ENCODE measurements around the gene PGLYRP1.

The PGLYRP1 gene

DNA sequence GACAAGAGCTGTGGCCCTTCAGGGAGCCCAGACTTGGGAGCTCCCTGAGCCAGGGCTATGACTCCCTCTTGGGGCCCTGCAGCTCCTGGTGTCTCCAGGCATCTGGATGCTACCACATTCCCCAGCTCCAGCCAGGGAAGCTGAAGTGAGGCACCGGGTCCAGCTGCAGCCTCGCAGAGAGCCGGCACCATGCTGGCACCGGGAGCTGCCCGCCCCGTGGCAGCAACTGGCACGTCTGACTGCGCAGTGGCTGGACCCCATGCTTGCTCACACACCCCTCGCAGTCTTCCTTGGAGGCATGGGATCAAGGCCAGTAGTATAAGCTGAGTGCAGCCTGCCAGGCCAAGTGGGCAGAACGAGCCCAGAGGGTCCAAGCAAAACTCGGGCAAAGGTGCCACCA, 10.5 kb upstream of the PGLYRP1 start:
- TF ChIP-seq, protein P1, sequence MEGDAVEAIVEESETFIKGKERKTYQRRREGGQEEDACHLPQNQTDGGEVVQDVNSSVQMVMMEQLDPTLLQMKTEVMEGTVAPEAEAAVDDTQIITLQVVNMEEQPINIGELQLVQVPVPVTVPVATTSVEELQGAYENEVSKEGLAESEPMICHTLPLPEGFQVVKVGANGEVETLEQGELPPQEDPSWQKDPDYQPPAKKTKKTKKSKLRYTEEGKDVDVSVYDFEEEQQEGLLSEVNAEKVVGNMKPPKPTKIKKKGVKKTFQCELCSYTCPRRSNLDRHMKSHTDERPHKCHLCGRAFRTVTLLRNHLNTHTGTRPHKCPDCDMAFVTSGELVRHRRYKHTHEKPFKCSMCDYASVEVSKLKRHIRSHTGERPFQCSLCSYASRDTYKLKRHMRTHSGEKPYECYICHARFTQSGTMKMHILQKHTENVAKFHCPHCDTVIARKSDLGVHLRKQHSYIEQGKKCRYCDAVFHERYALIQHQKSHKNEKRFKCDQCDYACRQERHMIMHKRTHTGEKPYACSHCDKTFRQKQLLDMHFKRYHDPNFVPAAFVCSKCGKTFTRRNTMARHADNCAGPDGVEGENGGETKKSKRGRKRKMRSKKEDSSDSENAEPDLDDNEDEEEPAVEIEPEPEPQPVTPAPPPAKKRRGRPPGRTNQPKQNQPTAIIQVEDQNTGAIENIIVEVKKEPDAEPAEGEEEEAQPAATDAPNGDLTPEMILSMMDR (IDR thresholded peaks at IDR 0.05; ENCODE audit: poor library complexity, severe bottlenecking) = no peak
- H3K36me3 ChIP-seq (ENCODE audit: low read depth) = no peaks in the 10 kb centered on the region
- H3K27me3 ChIP-seq (ENCODE audit: insufficient read depth, poor library complexity, severe bottlenecking) = no peaks in the 10 kb centered on the region
- ATAC-seq (ENCODE audit: low read depth) (no peak), DNase-seq (ENCODE audit: low spot score) (no peak)
- no peaks in the 10 kb centered on the region for H3K9me3 ChIP-seq (ENCODE audit: severe bottlenecking)
- no peak overlapping the region for H3K4me3 ChIP-seq (ENCODE audit: severe bottlenecking)
- H3K27ac ChIP-seq (ENCODE audit: poor library complexity, severe bottlenecking) = no peak overlapping the region
- no peaks in the 10 kb centered on the region for H3K4me1 ChIP-seq (ENCODE audit: insufficient read depth, poor library complexity, severe bottlenecking)

DNA sequence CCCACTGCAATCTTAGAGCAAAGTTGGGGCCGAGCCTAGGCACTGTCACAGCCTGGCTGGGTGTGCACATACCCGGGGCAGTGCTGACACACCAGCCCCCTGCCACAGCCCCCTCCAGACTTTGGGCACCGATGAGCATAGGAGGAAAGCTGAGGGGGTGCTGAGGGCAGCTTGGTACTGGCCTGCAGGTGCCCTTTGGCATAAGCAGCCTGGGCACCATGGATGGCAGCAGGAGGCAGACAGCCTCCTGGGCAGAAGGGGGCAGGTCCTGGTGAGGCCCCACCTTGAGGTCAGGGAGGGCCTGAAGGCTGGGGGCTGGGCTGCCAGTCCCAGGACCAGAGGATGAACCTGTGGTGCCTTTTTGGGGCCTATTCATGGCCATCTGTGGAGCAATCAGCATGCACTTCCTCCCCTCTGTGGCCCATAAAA, 9.8 kb upstream of the PGLYRP1 start:
- DNase-seq (ENCODE audit: low spot score) = no peak
- Histone ChIP-seq H3K4me1 (ENCODE audit: insufficient read depth, poor library complexity, severe bottlenecking) (no peaks in the 10 kb centered on the region), H3K36me3 (ENCODE audit: low read depth) (no peaks in the 10 kb centered on the region), H3K9me3 (ENCODE audit: severe bottlenecking) (no peaks in the 10 kb centered on the region), H3K27ac (ENCODE audit: poor library complexity, severe bottlenecking) (no peak overlapping the region), H3K4me3 (ENCODE audit: severe bottlenecking) (no peak overlapping the region), H3K27me3 (ENCODE audit: insufficient read depth, poor library complexity, severe bottlenecking) (no peaks in the 10 kb centered on the region)
- ATAC-seq (ENCODE audit: low read depth) = no peak
- TF ChIP-seq, protein P1 (IDR thresholded peaks at IDR 0.05; ENCODE audit: poor library complexity, severe bottlenecking) = no peak

DNA sequence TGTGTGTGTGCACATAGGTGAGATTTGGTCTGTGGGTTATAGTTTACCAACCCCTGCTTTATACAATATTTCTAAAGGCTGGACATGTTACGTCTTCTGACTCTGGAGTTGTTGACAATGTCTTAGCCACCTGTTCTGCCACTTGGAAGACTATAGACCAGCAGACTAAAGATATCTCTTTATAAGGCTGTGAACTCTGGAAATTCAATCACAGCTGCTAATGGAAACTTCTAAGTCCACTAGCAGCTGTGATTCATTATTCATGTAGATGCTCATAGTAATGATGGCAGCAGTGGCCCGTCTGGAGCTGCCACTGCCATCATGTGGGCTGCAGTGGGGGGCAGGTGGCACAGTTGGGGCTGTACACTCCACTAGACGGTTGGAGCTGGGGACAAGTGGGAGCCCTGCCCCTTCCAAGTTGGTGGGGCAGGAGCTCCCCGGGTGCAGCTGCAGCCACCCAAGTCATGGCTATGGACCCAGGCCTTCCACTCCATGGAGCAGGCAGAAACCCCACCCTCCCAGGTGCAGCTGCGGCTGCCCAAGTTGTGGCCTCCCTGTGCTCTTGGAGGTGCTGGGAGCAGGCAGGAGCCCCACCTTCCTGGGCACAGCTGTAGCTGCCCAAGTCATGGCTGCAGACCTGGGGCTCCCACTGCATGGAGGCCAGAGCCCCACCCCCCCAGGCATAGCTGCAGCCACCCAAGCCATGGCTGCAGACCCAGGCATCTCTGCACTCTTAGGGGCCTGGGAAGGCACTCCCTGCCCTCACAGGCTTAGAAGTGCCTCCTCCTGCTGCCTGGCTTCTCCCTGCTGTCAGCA, 9.1 kb upstream of the PGLYRP1 start:
- DNase-seq (ENCODE audit: low spot score) (no peak), ATAC-seq (ENCODE audit: low read depth) (no peak)
- Histone ChIP-seq H3K4me3 (ENCODE audit: severe bottlenecking) (no peak overlapping the region), H3K9me3 (ENCODE audit: severe bottlenecking) (no peaks in the 10 kb centered on the region), H3K36me3 (ENCODE audit: low read depth) (no peaks in the 10 kb centered on the region), H3K4me1 (ENCODE audit: insufficient read depth, poor library complexity, severe bottlenecking) (no peaks in the 10 kb centered on the region), H3K27me3 (ENCODE audit: insufficient read depth, poor library complexity, severe bottlenecking) (no peaks in the 10 kb centered on the region), H3K27ac (ENCODE audit: poor library complexity, severe bottlenecking) (no peak overlapping the region)
- TF ChIP-seq, protein P1 (IDR thresholded peaks at IDR 0.05; ENCODE audit: poor library complexity, severe bottlenecking) = no peak

DNA sequence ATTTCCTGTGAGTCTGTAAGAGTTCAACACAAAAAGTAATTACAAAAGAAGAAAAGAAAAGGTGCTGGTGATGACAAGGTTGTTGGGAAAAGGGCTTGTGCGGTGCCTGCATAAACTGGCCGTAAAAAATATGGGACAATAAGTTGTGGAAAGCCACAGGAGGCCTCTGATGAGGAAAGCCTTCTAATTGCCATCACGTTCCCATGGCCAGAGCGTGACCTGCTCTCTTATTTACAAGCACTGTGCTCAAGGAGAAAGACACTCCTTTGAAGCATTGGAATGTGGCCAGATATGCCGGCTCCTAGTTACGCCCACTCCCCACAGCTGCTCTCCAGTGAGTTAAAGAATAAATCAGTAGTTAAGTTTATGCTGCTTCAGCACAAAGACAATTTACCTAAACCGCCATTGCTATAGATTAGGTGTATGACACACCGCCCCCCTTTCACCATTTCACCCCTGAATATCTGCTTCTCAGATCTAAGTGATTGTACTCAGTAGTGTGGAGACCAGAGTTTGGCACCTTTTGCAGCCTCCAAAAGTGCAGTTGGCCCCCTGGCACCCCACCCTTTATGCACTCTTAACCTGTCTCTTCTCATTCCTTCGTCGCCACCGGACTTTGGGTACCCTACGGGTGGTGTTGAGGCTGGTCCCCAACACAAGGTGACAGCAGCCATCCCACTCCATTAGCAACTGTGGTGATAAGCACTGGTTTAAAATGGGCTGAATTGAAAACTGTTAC, 8.1 kb upstream of the PGLYRP1 start:
- H3K27me3 ChIP-seq (ENCODE audit: insufficient read depth, poor library complexity, severe bottlenecking) = no peaks in the 10 kb centered on the region
- H3K36me3 ChIP-seq (ENCODE audit: low read depth) = no peaks in the 10 kb centered on the region
- TF ChIP-seq, protein P1 (IDR thresholded peaks at IDR 0.05; ENCODE audit: poor library complexity, severe bottlenecking) = no peak
- H3K9me3 ChIP-seq (ENCODE audit: severe bottlenecking) = no peaks in the 10 kb centered on the region
- no peak overlapping the region for H3K27ac ChIP-seq (ENCODE audit: poor library complexity, severe bottlenecking)
- ATAC-seq (ENCODE audit: low read depth) (no peak), DNase-seq (ENCODE audit: low spot score) (no peak)
- no peaks in the 10 kb centered on the region for H3K4me1 ChIP-seq (ENCODE audit: insufficient read depth, poor library complexity, severe bottlenecking)
- H3K4me3 ChIP-seq (ENCODE audit: severe bottlenecking) = no peak overlapping the region

Measured in RWPE2 (cell line).